Left ventricle myocardium superior (tissue), 1 donor: ENCODE results near the gene CEP170. TPM values are rescaled to one million over a fixed set of nuclear protein-coding genes. Genes with fewer than 3 reads are reported as not detected.
"Not testable (repeated sequence)": the region's sequence is repeated elsewhere in the genome, so short reads cannot be mapped to it uniquely, and the experiment has no call there.

Source experiments
- ATAC-seq: fragments of 200-7000 bp; cut with Tn5 transposase; one replicate; pipeline ENCODE4 v1.9.1; 2020; ENCODE audit warnings: mild to moderate bottlenecking, moderate library complexity
- DNase-seq: peaks from one replicate; pipeline ENCODE4 v3.0.0-alpha.2; 2020
- intact Hi-C: fragments of 100-400 bp; cut with micrococcal nuclease; formaldehyde crosslinking; loops from one replicate; pipeline ENCODE4 v1.11.0; 2022
- total RNA-seq: library from RNA; stranded (reverse); fragmentation: NEBNext Ultra II Directional; extraction: Animal tissue kit (Norgen Biotek cat#: 25700); gene quantifications from one replicate; pipeline ENCODE4 v1.2.1, GENCODE V29; 2021
- donor health status: DM: no; HTN: yes; CAD: no; lungs with severe emphysema.

The CEP170 gene
- total RNA-seq, 1 donor from 2014 or later = 36.4 TPM

- intact Hi-C loops = no loop called here
- ATAC-seq = peak; percentile 53
- DNase-seq = no peak
Measured at GRCh38 chr1:243246916-243247315, 8.2 kb downstream of the CEP170 start.

DNA sequence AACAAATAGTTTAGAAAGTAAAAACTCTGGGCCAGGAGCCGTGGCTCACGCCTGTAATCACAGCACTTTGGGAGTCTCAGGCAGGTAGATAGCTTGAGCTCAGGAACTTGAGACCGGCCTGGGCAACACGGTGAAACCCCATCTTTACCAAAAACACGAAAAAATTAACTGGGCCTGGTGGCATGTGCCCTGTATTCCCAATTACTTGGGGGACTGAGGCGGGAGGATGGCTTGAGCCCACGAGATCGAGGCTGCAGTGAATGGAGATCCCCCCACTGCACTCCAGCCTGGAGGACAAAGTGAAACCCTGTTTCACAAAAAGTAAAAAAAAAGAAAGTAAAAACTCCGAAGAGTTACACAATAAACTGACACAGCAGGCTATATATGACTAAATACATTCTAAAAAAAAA lies 10.6 kb downstream of the CEP170 start:
- no peak for DNase-seq
- ATAC-seq = no peak
- intact Hi-C loops = no loop called here

GRCh38 chr1:243236604-243237252 lies 18.4 kb downstream of the CEP170 start:
- ATAC-seq = peak; percentile 39
- no peak for DNase-seq
- intact Hi-C loops = no loop called here

GRCh38 chr1:243234978-243235647 lies 20.0 kb downstream of the CEP170 start:
- intact Hi-C loops = no loop called here
- DNase-seq = no peak
- peak; percentile 67 for ATAC-seq

DNA sequence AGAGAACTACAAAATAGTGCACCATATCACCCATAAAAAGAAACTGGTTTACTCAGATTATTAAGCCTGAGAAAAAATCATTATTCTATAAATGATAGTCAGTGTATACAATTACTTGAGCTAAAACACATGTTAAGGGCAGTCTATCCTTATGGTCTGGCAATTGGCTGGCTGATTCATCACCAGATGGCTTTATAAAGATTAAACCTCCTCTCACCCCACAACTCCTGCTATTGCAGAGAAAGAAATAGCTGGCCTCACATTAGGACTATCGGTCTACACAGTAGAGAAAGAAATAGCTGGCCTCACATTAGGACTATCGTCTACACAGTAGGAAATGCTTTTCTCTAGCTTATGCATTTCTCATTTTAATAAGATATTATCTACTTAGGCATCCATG lies 21.2 kb downstream of the CEP170 start:
- DNase-seq (no peak), ATAC-seq (peak; percentile 36)
- intact Hi-C loops = no loop called here

GRCh38 chr1:243230914-243231313 lies 24.2 kb downstream of the CEP170 start:
- ATAC-seq (no peak), DNase-seq (no peak)
- intact Hi-C loops = no loop called here

DNA sequence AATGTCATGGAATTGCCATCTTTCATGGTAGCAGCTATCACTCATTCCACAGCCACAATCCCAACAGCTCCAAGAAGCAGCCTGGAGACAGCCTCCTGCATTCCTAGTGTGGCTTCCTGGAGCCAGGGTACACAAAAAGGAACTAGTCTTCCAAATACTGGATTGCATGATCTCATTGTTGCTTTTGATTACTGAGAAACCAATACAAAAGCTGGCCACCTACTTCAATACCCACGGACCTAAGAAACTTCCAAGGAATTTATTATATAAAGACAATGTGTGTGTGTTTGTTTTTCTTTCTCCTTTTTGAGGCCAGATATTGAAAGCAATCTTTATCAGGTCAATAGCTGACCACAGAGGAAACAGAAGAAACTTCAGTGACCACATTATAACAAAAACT lies 25.6 kb downstream of the CEP170 start:
- DNase-seq (no peak), ATAC-seq (no peak)
- intact Hi-C loops = no loop called here

- ATAC-seq (no peak), DNase-seq (no peak)
- intact Hi-C loops = no loop called here
Measured at GRCh38 chr1:243227622-243228021, 27.5 kb downstream of the CEP170 start.

DNA sequence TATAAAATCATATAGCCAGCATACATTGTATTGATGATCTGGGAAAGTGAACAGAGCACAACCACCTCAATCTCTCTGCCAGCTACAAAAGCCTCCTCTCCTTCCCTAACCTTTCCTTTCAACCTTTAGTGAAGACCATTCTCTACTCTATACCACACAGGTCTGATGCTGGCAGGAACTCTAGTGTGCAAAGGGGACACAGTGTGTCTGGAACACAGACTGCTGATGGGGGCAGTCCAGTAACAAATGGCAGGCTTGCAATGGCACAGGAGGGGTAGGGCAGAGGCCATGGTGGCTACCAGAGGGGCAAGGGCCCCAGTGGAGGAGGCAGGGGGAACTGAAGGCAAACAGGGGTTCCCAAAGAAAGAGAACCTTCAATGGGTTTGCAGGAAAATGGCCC lies 37.0 kb downstream of the CEP170 start:
- DNase-seq (no peak), ATAC-seq (peak; percentile 32)
- intact Hi-C loops = no loop called here

GRCh38 chr1:243217349-243217748 lies 37.7 kb downstream of the CEP170 start:
- no peak for DNase-seq
- no peak for ATAC-seq
- intact Hi-C loops = no loop called here

DNA sequence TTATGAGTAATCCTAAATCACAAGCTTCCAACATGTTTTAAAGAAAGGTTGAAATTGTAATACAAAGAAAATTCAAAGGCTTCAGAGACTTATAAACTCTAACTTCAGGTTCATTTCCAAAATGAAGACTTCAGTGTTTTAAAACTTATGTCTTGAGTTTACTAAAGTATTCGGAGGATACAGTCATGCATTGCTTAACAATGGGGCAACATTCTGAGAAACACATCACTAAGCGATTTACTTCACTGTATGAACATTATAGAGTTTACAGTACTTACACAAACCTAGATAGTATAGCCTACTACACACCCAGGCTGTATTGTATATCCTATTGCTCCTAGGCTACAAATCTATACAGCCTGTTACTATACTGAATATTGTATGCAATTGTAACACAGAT lies 38.3 kb downstream of the CEP170 start:
- DNase-seq = no peak
- intact Hi-C loops = no loop called here
- ATAC-seq = no peak

DNA sequence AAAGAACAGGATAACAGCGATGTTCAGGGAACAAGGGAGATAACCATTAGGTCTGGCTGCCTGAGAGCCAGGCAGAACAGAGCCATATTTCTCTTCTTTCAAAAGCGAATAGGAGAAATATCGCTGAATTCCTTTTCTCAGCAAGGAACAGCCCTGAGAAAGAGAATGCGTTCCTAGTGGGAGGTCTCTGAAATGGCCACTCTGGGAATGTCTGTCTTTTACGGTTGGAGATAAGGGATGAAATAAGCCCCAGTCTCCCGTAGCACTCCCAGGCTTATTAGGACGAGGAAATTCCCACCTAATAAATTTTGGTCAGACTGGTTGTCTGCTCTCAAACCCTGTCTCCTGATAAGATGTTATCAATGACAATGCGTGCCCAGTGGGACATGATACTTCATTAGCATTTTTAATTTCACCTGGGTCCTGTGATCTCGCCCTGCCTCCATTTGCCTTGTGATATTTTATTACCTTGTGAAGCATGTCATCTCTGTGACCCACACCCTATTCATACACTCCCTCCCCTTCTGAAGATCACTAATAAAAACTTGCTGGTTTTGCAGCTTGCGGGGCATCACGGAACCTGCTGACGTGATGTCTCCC lies 39.7 kb downstream of the CEP170 start:
- ATAC-seq, intact Hi-C loops, DNase-seq: not testable (repeated sequence)

GRCh38 chr1:243213045-243213787 lies 41.9 kb downstream of the CEP170 start:
- DNase-seq (no peak), ATAC-seq (peak; percentile 73)
- intact Hi-C loops = no loop called here

DNA sequence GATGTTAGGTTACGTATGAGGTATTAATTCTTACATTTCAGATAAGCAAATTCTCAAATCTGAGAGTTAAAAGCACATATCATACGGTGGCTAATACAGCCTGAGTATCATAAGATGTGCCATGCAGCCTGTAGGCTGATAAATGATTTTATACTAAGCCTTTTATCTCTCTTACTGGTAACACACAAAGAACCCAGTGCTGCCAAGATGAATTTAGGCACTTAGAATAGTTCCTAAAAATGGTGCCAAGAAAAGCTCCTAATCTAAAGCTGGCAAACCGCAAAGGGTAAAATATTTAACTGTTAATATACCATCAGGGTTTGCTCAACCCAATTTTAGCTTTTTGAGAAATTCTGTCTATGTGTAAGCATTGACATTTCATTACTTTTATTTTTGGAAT lies 43.1 kb downstream of the CEP170 start:
- intact Hi-C loops, DNase-seq: not testable (repeated sequence)
- peak; percentile 90 for ATAC-seq

GRCh38 chr1:243205026-243205501 lies 50.0 kb downstream of the CEP170 start:
- DNase-seq, intact Hi-C loops: not testable (repeated sequence)
- ATAC-seq = peak; percentile 89

- intact Hi-C loops, DNase-seq, ATAC-seq: not testable (repeated sequence)
Measured at GRCh38 chr1:243204336-243204735, 50.7 kb downstream of the CEP170 start.

DNA sequence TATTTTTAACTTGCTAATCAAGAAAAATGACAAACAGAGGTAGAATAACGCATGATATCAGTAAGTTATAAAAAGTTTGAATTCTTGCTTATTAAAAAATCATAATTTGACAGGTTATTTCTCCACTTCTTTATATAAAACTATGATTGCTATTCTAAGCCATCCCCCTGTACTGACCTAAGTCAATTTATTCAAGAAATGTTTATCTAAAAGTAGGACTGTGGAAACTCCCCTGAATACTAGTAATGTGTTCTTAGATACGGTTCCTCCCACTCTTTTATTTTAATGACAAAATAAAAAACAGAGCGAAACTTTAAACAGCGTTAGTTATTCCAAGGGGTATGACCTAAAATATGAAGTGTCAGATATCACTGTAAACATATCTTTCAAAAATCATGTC lies 51.9 kb downstream of the CEP170 start:
- DNase-seq, ATAC-seq, intact Hi-C loops: not testable (repeated sequence)

DNA sequence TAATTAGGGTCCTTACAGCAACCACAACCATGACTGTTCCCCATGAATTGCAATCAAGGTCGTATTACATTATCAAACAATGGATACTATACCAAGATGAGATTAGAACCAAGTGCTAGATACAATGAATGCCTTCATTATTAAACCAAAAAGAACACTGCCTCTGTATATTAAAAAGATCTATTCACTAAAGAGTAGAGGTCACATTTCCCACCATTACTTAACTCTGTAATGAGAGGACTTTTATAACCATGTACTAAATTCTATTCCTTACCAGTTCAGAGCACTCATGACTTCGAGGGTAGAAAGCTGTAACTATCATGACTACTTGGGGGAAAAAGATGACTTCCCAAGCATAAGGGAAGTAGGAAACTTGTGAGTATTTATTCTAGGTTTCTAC lies 53.8 kb downstream of the CEP170 start:
- ATAC-seq, intact Hi-C loops, DNase-seq: not testable (repeated sequence)

DNA sequence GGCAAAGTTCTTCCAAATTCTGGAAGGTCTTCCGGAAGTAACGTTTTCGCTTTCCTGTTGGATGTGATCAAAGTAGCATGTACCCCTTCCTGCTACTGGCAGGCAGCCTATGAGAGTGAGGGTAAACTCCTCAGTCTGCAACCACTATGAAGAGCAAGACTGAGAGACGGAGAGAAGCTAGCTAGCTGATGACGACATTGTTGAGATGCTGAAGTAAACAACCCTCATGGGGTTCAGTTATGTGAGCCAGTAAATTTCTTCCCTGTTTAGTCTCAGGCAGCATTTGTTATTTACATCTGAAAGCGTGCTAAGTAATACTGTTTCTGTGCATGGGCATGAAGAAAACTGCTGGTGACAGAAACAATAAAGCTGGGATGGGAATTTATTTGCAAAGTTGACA lies 57.6 kb downstream of the CEP170 start:
- ATAC-seq, DNase-seq, intact Hi-C loops: not testable (repeated sequence)

GRCh38 chr1:243193330-243193729 lies 61.8 kb downstream of the CEP170 start:
- intact Hi-C loops, DNase-seq: not testable (repeated sequence)
- ATAC-seq = peak; percentile 86
